HepG2 (cell line): Measurements from ENCODE around the gene CHD2. TPM values are rescaled to one million over a fixed set of nuclear protein-coding genes. Genes with fewer than 3 reads are reported as not detected.

Experiments used
- ADNP ChIP-seq: sonication (generic); formaldehyde crosslinking; IDR thresholded peaks from 2 replicates; pipeline ENCODE4 v1.4.0; 2020; ENCODE audit warnings: missing genetic modification reagents
- ATF1 ChIP-seq: IDR thresholded peaks from 2 replicates; pipeline ENCODE4 v1.6.1; 2016; ENCODE audit warnings: mild to moderate bottlenecking, control low read depth
- ATF7-NPFF ChIP-seq: sonication (generic); formaldehyde crosslinking; IDR thresholded peaks from 2 replicates; pipeline ENCODE4 v1.8.1; 2023; ENCODE audit warnings: mild to moderate bottlenecking, low read depth, missing genetic modification reagents, moderate library complexity
- BCL3 ChIP-seq: sonication (generic); formaldehyde crosslinking; IDR thresholded peaks from 2 replicates; pipeline ENCODE4 v1.5.1; 2020; ENCODE audit warnings: mild to moderate bottlenecking, missing genetic modification reagents, moderate library complexity
- CENPT ChIP-seq: sonication (generic); formaldehyde crosslinking; IDR thresholded peaks from 2 replicates; pipeline ENCODE4 v1.8.0; 2022; ENCODE audit warnings: low read depth, mild to moderate bottlenecking, moderate library complexity, missing genetic modification reagents
- DBP ChIP-seq: sonication (generic); formaldehyde crosslinking; IDR thresholded peaks from 2 replicates; pipeline ENCODE4 v1.4.0; 2020; ENCODE audit warnings: missing genetic modification reagents; ENCODE audit errors: not compliant biosample characterization
- FOXK2 ChIP-seq: fragments of 450-650 bp; IDR thresholded peaks from 2 replicates; pipeline ENCODE4 v1.6.1; 2016
- GTF2F1 ChIP-seq: fragments of 150-350 bp; IDR thresholded peaks from 2 replicates; pipeline ENCODE4 v1.6.1; 2014; ENCODE audit warnings: low read length
- HOXA7 ChIP-seq: sonication (generic); formaldehyde crosslinking; IDR thresholded peaks from 2 replicates; pipeline ENCODE4 v1.8.1; 2022; ENCODE audit warnings: mild to moderate bottlenecking, missing genetic modification reagents, moderate library complexity
- KDM3A ChIP-seq: IDR thresholded peaks from 2 replicates; pipeline ENCODE4 v1.6.1; 2018; ENCODE audit warnings: low read depth, missing compliant biosample characterization
- LBX2 ChIP-seq: sonication (generic); formaldehyde crosslinking; IDR thresholded peaks from 2 replicates; pipeline ENCODE4 v1.5.0; 2020; ENCODE audit warnings: missing genetic modification reagents, mild to moderate bottlenecking, borderline replicate concordance
- NR0B2 ChIP-seq: sonication (generic); formaldehyde crosslinking; IDR thresholded peaks from 2 replicates; pipeline ENCODE4 v1.4.0; 2020; ENCODE audit warnings: mild to moderate bottlenecking, missing genetic modification reagents
- NRL ChIP-seq: sonication (generic); formaldehyde crosslinking; IDR thresholded peaks from 2 replicates; pipeline ENCODE4 v1.5.0; 2020; ENCODE audit warnings: missing genetic modification reagents, mild to moderate bottlenecking, moderate library complexity, borderline replicate concordance
- PRDM15 ChIP-seq: sonication (generic); formaldehyde crosslinking; IDR thresholded peaks from 2 replicates; pipeline ENCODE4 v1.4.0; 2020; ENCODE audit warnings: missing genetic modification reagents
- SIN3A ChIP-seq: IDR thresholded peaks from 2 replicates; pipeline ENCODE4 v1.6.1; 2011; ENCODE audit warnings: low read depth, mild to moderate bottlenecking, control low read depth, low read length, borderline replicate concordance
- SP4 ChIP-seq: sonication (generic); formaldehyde crosslinking; IDR thresholded peaks from 2 replicates; pipeline ENCODE4 v1.8.1; 2023; ENCODE audit warnings: mild to moderate bottlenecking, missing genetic modification reagents
- STAT6 ChIP-seq: sonication (generic); formaldehyde crosslinking; IDR thresholded peaks from 2 replicates; pipeline ENCODE4 v1.4.0; 2020; ENCODE audit warnings: missing genetic modification reagents, mild to moderate bottlenecking, borderline replicate concordance
- ZBTB7A ChIP-seq: sonication (generic); formaldehyde crosslinking; IDR thresholded peaks from 2 replicates; pipeline ENCODE4 v1.8.0; 2022; ENCODE audit warnings: mild to moderate bottlenecking, missing genetic modification reagents
- ZNF207 ChIP-seq: fragments of 450-650 bp; IDR thresholded peaks from 2 replicates; pipeline ENCODE4 v1.6.1; 2016; ENCODE audit warnings: antibody characterized with exemption, borderline replicate concordance
- ZNF256 ChIP-seq: sonication (generic); formaldehyde crosslinking; conservative IDR thresholded peaks from 2 replicates; pipeline ENCODE4 v1.4.0; 2020; ENCODE audit warnings: missing genetic modification reagents
- ZNF777 ChIP-seq: sonication (generic); formaldehyde crosslinking; IDR thresholded peaks from 2 replicates; pipeline ENCODE4 v1.4.0; 2020; ENCODE audit warnings: missing genetic modification reagents
- polyA plus RNA-seq, 8 experiments: library from polyadenylated mRNA; depleted of rRNA in 3 of 8; stranded (reverse) in 7 of 8; unstranded in 1 of 8; fragments of >200 nt; fragmentation: Illumina TruSeq in 4 of 8; extraction: Trizol in 4 of 8; gene quantifications; 2 replicates each; pipeline versions ENCODE4 v1.2.1 to v1.2.3, GENCODE V29; 2011 to 2016; ENCODE audit warnings: low read depth in 4 of 8, missing spikeins in 1 of 8, mixed read lengths in 1 of 8; ENCODE audit not compliant: insufficient read depth in 1 of 8
- total RNA-seq, 5 experiments: library from RNA; depleted of rRNA; stranded (reverse); fragments of >200 nt; fragmentation: Illumina TruSeq; extraction: Trizol; gene quantifications; 2 replicates each; pipeline ENCODE4 v1.2.3, GENCODE V29; 2016; ENCODE audit warnings: low read depth in 1 of 5

The CHD2 gene
- total and polyA plus RNA-seq, 2 of the 13 experiments (the other 11 are each of a cell fraction or from before 2014, with no cell fraction given) = 54.0 to 54.1 TPM

GRCh38 chr15:92899948-92900730 lies at the start of gene CHD2 (continued):
- TF ChIP-seq NR0B2 (CRISPR knock-in tag) = no peak
- TF ChIP-seq STAT6 (CRISPR knock-in tag) = no peak
- no peak for TF ChIP-seq ZNF777
- no peak for TF ChIP-seq ZNF207
- no peak for TF ChIP-seq SP4
- peak; percentile 83; the same call in 1 of the 2 replicates for TF ChIP-seq SIN3A
- no peak for TF ChIP-seq LBX2
- TF ChIP-seq HOXA7 = no peak
- no peak for TF ChIP-seq GTF2F1
- TF ChIP-seq PRDM15 (CRISPR knock-in tag) = no peak
- TF ChIP-seq CENPT (CRISPR knock-in tag) = no peak
- TF ChIP-seq ZBTB7A = no peak
- TF ChIP-seq NRL = no peak
- no peak for TF ChIP-seq ZNF256
- no peak for TF ChIP-seq DBP (CRISPR knock-in tag)
- no peak for TF ChIP-seq BCL3 (CRISPR knock-in tag)
- no peak for TF ChIP-seq ADNP (CRISPR knock-in tag)
- no peak for TF ChIP-seq ATF7-NPFF (CRISPR knock-in tag)
- TF ChIP-seq KDM3A (CRISPR knock-in tag) = no peak
- TF ChIP-seq FOXK2 = no peak
- no peak for TF ChIP-seq ATF1 (CRISPR knock-in tag)
